Stimulated activated CD8-positive, alpha-beta memory T cell treated with anti-CD3 and anti-CD28 coated beads, Interleukin-15, amount 100 ng/mL, for 24 hours (primary cell): Measurements from ENCODE around the gene TFAP2E.
A peak's percentile ranks its signal among the peaks of the same experiment; 100 is the strongest.

Experiments
- DNase-seq: peaks from one replicate; pipeline ENCODE4 v3.0.0-alpha.2; 2020; ENCODE audit warnings: low read depth

Gene TFAP2E

DNA sequence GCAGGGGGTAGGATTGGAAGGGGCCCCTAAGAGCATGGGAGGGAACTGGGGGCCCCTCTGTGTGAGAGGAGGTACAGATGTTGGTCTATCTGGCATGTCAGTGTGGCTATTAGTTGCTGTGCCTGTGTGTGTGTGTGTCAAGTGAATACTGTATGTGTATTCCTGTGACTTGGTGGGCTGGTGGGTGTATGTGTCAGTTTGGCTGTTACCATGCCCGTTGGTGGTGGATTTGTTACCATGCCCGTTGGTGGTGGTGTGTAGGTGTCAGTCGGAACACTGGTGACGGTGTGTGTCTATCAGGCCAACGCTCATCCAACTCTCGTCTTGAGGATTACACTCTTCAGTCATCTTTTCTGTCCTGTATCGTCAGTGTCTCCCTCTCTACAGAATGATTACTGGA is 22.6 kb downstream of the TFAP2E start:
- no peak for DNase-seq

DNA sequence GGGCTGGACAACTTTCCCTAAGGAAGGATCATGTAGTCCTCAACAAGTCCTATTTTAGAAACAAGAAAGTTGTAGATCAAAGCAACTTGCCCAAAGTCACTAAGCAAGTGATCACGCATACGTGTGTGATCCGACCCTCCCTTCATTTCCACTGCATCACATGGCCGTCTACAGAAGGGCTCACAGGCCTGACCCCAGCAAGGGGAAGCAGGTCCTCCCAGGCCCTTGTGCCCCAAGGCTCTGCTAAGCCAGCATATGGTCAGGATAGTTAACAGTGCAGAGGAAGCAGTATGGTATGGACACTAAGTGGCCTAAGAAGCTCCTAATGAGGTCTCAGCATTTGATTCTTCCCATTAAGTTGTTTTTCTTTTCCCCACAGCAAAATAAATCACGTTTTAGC is 24.8 kb downstream of the TFAP2E start:
- no peak for DNase-seq

DNA sequence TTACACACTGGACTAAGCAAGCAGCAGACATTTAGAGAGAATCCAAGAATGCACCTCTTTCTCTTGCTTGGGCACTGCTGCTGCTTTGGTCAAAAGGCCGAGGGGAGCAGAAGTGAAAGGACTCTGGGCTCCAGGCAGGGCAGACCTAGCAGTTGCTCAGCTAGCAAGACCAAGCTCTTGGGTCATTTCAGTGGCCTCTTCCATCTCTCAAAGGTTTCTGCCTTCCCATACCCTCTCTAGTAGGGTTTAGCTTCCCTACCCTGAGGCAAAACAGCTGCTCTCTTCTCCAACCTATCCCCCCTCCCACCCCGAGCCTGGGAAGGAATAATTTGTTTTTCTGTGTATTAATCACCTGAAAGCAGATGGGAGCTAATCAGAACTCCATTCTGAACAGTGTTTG is 25.8 kb downstream of the TFAP2E start:
- no peak for DNase-seq

DNA sequence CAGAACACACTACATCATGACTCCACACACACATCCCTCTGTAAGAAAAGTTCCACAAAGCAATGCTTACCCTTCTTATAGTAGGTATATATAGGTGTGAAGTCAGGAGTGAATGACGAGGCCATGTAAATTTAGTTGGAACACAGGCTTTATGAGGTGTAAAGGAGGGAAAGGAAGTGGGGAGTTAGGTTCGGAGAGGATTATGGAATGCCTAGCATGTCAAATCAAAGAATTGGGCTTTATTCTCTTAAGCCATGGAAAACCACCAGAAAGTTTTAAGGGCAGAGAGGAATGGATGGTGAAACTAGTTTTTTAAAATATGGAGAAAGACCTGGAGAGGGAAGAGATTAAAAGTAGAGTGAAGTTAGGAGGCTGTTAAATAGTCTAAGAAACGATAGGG is 26.3 kb downstream of the TFAP2E start:
- DNase-seq = no peak

DNA sequence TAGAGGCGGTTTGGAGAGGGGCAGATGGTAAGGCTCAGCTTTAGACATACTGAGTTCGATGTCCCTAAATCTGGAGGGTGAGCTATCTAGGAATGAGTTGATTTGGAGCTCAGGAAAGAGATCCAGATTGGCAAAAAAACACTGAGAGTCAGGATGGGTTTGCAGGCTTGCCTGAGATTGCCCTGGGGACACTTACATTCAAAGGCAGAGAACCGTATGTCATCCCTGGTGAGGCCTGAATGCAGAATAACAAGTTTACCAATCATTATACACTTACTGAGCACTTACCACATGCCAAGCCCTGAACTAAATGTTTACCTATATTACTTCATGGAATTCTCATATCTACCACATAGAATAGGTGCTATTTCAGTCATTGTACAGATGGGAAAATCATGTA is 27.5 kb downstream of the TFAP2E start:
- DNase-seq = no peak

DNA sequence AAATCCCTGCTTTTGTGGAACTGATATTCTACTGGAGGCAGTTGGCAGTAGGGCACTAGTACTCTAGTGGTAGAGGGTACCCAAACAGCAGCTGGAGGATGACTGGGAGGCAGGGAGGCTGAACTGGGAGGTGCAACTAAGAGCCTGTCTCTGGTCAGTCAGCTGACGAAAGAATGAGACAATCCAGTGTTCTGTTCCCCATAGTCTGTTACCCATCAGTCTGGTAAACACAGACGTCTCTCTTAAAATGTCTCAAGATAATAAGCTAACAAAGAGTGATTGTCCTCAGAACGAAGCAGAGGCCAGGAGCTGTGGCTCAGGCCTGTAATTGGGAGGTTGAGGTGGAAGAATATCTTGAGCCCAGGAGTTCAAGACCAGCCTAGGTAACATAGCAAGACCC is 30.4 kb downstream of the TFAP2E start:
- DNase-seq = no peak

DNA sequence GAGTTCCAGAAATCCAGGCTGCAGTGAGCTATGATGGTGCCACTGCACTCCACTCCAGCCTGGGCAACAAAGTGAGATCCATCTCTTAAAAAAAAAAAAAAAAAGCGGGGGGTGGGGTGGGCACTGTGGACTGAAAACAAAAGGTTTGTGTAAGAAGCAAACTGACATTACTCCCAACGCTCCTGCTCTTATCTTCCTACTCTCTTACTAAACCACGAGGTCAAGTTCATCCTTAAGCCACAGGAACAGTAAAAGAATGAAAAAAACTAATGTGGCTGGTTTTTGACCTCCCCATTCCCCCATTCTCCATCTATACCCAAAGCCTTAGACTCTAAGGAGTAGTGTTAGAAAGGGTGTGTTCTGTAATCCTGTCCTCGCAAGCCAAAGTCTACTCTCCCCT is 30.8 kb downstream of the TFAP2E start:
- no peak for DNase-seq

DNA sequence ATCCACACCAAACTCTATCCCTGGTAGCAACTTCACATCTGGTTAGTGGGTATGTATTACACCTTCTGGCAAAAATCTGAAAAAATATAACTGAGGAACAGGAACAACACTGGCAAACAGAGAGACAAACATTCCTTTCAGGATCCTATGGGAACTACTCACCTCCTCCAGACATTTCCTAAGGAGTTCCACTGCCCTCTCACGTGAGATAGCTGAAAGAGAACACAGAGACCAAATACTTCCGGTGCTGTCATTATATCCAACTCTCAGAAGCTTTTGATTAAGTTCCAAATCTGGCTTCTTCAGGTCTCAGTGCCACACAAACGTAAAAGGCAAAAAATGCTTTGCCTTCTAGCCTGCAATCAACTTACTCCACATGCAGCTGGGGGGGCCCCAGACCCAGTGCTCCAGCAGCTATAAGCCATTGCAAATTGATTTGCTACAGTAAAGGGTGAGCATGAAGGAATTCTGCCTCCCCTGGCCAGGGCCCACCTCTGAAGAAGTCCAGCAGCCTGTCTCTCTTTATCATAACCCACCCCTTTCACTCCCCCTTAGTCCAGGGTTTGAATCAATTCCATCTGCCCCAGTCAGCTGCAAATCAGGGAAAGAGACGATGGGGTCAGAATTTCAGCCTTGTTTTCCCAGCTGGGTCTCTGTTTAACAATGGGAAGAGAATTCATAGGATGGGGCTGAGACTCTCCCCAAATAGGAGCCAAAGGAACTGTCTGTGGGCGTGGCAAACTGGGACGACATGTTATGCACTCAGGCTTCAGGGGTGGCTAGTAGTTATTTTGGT is 32.2 kb downstream of the TFAP2E start:
- no peak for DNase-seq

DNA sequence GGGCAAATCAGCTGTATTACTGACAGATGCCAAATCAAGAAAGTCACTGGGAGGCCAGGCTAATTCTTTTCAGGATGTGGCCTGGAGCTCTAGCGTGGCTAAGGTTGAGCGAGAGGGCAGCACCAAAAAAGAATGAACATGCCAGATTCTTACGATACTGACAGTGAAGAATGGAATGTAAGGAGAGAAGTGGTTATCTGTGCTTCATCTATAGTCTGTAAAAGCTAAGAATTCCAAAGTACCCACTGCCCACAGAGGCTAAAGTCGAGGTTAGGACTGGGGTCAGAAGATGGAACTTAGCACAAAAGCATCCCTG is 32.7 kb downstream of the TFAP2E start:
- DNase-seq = no peak

DNA sequence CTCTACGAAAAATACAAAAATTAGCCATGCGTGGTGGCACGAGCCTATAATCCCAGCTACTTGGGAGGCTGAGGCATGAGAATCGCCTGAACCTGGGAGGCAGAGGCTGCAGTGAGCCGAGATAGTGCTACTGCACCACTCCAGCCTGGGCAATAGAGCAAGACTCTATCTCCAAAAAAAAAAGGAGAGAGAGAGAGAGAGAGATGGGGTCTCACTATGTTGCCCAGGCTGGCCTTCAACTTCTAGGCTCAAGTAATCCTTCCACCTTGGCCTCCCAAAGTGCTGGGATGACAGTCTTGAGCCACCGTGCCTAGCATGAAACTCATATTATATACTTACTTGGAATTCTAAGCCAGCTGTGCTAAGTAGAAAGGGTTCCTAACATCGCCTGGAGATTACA is 38.5 kb downstream of the TFAP2E start:
- no peak for DNase-seq

DNA sequence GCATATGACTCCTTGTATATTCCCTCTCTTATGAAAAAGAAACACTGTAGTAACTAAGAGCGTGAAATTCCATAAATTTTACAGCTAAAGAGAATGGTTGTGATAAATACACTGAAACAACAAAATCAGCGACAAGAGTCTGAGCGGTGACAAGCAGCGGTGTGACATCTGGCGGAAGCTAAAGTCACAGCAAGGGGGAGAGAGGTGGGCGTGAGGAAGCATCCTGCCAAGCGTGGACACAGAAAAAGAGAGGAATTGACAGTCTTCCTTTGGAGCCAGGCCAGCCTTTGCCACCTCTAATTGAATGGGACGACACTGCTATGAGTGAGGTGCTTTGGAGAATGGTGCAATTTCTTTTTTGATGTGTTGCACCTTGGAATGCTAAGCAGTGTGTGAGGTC is 42.3 kb downstream of the TFAP2E start:
- no peak for DNase-seq

DNA sequence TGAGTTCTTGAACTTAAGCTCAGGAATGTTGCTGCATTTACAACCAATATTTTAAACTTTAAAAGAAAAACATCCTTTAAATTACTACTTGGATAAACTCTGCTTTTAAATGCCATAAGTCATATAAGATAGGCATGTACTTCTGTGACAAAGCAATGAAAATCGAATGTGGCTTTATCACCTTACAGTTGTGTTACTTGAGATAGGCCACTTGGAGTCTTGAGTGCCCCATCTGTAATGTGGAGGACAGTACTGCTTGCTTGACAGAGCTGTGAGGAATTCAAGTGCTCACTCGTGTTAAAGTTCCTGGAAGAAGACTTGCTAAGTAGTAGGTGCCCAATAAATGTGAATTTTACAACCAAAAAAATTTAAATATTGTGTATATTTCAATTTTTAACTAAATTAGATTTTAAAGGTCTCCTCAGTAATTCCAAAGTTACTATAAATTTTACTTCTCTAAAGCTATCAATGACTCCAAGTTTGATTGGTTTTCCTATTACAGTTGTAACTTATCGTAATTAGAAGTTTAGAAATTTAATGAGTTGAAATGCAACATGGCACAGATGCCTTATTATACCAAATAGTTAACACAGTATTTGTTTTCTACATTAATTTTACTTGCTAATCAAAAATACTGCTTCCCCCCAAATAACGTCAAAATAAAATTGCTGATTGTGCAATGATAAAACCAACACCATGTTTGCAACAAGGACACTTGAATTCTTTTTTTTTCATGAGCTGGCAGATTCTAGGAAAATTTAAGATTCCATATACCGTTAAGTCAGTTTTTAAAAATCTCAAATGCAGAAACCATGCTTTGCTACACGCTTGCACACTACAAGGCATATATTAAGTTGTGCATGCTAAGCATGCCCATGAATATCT is 46.4 kb downstream of the TFAP2E start:
- DNase-seq = no peak

DNA sequence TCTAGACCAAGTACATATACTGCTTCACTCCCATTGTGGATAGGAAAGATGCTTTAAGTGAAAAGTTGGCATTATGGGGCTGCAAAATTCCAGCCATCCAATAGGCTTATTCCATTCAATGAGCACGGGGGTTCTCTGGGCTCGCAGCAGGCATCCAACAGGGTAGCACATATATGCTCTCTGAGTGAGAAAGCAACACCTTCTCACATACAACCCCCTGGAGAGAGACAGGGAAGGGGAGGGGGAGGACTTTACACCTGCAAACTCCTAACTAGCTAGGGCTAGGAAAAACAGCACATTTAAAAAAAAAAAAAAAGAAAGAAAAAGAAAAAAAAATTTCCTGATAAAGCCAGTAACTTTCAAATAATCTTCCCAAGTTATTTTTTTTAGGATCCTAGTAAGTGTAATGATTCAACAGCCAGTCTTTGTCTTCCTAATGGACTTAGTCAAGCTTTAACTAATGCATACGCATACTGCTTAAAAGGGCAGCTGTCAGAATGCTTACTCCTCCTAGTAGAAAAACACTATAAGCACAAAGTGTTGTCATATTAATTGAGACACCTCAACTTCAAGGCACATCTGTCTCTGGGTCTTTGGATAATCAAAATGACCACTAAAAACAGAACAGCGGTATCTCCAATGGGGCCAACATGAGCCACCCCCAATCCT is 49.5 kb downstream of the TFAP2E start:
- DNase-seq = no peak

DNA sequence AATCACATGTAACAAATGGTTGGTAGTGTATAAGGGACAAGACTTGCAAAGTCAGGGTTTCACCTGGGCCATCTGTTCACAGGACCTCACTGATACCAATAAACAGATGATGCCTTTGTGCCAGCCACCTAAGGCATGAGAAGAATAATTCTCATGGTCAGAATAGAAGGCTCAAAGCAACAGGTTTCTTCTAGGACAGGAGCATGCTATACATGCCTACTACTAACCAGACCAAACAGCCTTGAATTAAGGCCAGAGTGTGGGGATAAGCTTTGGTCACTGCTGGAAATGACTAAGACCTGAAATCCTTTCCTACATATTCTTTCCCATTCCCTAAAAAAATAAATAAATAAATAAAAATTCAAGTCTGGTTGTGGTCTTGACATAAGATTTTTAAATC is 50.7 kb downstream of the TFAP2E start:
- no peak for DNase-seq

DNA sequence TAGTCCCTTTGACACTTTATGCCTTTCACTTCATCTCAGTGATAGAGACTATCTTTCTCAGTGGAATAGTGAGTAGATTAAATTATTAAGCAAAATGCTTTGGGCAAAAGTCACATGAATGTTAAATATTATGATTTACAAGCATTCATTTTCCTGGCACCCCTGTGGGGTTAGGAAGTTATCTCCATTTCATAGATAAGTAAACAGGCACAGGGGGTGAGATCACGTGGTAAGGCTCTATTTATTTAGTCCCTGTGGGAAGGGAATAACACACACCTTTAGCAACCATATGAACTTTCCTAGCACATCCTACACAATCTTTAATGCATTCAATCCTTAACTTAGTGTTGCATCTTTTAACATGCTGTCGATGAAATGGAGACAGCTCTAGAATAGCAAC is 55.9 kb downstream of the TFAP2E start:
- DNase-seq = no peak

DNA sequence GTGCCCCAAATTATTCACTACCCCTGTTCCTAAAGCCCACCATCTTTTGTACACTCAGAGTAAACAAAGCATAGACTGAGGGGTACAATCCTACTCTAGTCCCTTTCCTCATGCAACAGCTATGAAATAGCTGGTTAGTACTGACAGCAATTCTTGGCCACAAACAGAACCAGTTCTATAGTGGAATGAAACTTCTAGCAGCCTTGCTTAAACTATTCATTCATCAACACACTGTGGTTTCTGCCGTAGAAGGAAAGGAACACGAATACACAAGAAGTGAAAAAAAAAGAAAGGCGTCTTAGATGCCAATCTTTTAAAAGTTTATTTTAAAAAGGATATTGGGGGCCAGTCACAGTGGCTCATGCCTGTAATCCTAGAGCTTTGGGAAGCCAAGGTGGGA is 58.3 kb downstream of the TFAP2E start:
- no peak for DNase-seq

DNA sequence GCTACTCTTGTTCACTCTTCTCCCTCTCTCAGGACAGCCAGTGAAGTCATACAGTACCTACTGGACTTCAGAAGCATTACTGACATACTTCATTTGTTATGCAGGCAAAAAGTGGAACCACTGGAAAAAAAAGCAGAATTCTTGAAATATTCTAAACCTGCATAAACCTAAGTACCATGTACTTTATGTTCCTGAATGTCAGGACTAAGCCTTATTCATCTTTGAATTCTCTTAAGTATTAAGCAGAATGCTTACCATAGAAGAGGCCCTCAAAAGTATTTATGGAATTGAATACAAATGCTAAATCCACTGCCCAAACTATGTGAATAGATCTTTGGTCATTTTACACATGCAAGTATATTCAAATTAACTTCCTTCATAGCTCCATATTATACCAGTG is 60.4 kb downstream of the TFAP2E start:
- no peak for DNase-seq

DNA sequence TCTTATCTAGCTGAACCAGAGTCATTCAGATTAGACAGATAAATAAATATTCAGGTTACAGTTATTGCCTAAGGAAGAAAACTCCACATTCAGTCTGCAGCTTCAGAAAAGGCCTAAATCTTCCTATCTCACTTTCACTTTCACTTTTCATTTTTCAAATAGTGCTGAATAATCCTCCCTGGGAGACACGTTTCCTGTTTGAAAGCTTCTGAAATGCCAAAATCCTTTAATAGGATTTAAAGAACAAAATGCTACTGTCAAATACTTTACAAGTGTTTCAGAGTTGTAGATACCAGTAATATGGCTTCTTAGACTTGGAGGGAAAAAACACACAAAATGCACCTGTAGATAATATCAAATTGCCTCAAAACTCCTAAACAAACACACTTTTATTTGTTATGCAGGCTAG is 64.3 kb downstream of the TFAP2E start:
- no peak for DNase-seq

DNA sequence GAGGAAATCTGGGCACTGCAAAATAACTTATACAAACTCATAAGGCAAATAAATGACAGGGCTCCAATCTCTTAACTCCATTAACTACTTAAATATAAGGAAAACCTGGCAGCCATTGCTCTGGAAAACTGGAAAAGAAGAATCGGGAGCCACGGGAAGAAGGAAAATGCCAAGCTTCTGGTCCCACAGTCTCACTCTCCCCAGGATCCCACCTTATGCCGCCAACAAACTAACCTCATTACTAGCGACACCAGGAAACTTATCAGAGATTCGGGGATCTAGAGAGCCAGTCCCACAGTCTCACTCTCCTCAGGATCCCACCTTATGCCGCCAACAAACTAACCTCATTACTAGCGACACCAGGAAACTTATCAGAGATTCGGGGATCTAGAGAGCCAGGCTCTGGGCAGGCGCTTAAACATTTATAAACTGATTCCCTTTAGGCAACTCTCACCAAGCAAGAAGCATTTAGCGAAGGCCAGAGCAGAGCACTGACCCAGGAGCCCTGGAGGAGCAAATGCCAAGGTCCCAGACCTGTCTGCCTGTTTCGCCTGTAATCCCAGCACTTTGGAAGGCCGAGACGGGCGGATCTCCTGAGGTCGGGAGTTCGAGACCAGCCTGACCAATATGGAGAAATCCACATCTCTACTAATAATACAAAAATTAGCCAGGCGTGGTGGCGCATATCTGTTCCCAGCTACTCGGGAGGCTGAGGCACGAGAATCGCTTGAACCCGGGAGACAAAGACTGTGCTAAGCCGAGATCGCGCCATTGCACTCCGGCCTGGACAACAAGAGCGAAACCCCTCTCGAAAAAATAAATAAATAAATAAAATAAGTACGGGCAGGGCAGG is 67.5 kb downstream of the TFAP2E start:
- no peak for DNase-seq

DNA sequence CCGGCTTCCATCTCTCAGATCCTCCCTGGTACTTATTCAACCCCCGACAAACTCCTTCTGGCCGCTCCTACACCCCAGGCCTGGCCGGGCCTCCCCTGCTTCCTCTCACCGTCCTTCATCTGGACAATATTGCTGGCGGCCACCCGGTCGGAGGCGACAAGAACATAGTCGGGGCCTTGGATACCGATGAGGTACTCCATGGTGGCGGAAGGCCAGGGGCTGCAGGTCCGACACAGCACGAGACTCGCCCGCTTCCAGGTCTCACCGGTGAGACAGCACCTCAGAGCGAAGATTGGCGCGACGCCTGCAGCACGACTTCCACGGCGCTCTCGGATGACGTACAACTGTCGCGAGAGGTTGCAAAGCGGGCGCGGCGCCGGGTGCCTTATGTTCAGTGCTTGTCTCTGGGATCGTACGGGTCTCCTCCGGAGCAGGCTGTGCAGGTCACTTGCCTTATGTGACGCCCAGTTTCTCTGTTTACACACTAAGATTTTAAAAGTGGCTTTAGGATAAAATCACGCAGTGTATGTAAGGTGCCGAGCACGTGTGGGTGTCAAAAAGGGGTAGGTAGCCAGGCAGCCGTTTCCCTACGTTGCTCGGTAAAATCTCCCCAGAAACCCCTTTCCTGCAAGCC is 68.2 kb downstream of the TFAP2E start, which contains the start of gene PSMB2:
PSMB2 (minus strand) TSS at position 294 of the 634 bp plus-strand sequence; CDS start at position 200, 94 bp downstream.
- DNase-seq = peak; percentile 98

DNA sequence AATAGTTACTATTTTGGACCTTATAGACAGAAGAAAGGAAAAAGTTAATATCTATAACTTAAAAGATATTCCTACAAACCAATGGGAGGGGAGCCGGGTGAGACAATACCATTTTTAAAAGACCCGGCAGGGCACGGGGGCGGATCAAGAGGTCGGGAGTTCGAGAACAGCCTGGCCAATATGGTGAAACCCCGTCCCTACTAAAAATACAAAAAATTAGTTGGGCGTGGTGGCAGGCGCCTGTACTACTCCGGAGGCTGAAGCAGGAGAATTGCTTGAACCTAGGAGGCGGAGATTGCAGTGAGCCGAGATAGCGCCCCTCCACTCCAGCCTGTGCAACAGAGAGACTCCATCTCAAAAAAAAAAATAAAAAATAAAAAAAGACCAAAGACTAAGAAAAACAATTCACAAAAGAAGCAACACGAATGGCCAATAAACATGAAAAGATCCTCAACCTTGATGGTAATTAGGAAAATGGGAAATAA is 69.4 kb downstream of the TFAP2E start:
- DNase-seq = no peak
